Kidney epithelial cell (primary cell): ENCODE data around the gene EIF5B. TPM values are rescaled to one million over a fixed set of nuclear protein-coding genes. Genes with fewer than 3 reads are reported as not detected.
"Not testable (repeated sequence)": the region's sequence is repeated elsewhere in the genome, so short reads cannot be mapped to it uniquely, and the experiment has no call there.

Experiments used
- DNase-seq: peaks from one replicate; pipeline ENCODE4 v3.0.0-alpha.2; 2010; ENCODE audit warnings: low read depth
- H3K27me3 ChIP-seq: 2 replicates; pipeline ENCODE4 v1.6.0; 2011; ENCODE audit warnings: low read length; ENCODE audit not compliant: control insufficient read depth, insufficient read depth
- H3K36me3 ChIP-seq: 2 replicates; pipeline ENCODE4 v1.5.1; 2011; ENCODE audit warnings: low read length; ENCODE audit not compliant: control insufficient read depth, insufficient read depth
- H3K4me3 ChIP-seq: 2 replicates; pipeline ENCODE4 v1.5.1; 2011; ENCODE audit warnings: low read depth, mild to moderate bottlenecking, control low read depth, low read length
- total RNA-seq: library from RNA; depleted of rRNA; stranded (reverse); fragments of >200 nt; gene quantifications from 2 replicates; pipeline ENCODE4 v1.2.3, GENCODE V29; 2015
- TF ChIP-seq, protein P1 (sequence below): IDR thresholded peaks from 2 replicates; pipeline ENCODE4 v1.5.1; 2011; ENCODE audit warnings: mild to moderate bottlenecking, moderate library complexity, low read length, control low read depth, inconsistent platforms; ENCODE audit not compliant: insufficient read depth, poor library complexity, severe bottlenecking

EIF5B gene
- total RNA-seq, 1 donor from 2014 or later = 31.8 TPM

DNA sequence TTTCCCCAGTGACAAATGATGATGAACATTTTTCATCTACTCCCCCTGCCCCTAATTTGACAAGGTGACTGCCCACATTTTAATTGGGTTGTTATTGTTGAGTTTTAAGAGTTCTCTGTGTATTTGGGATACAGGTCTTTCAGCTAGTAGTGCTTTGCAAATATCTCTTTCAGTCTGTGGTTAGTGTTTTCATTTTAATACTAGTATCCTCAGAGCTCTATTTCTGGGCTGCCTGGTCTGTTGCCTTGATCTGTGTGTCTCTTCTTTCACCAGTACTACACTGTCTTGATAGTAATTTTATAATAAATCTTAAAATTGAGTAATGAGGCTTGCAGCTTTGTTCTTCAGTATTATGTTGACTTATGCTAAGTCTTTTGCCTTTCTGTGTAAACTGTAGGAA lies 19.7 kb downstream of the EIF5B start:
- Histone ChIP-seq H3K36me3 (no peaks in the 10 kb centered on the region), H3K27me3 (no peaks in the 10 kb centered on the region), H3K4me3 (no peak overlapping the region)
- DNase-seq = no peak
- TF ChIP-seq, protein P1, sequence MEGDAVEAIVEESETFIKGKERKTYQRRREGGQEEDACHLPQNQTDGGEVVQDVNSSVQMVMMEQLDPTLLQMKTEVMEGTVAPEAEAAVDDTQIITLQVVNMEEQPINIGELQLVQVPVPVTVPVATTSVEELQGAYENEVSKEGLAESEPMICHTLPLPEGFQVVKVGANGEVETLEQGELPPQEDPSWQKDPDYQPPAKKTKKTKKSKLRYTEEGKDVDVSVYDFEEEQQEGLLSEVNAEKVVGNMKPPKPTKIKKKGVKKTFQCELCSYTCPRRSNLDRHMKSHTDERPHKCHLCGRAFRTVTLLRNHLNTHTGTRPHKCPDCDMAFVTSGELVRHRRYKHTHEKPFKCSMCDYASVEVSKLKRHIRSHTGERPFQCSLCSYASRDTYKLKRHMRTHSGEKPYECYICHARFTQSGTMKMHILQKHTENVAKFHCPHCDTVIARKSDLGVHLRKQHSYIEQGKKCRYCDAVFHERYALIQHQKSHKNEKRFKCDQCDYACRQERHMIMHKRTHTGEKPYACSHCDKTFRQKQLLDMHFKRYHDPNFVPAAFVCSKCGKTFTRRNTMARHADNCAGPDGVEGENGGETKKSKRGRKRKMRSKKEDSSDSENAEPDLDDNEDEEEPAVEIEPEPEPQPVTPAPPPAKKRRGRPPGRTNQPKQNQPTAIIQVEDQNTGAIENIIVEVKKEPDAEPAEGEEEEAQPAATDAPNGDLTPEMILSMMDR = no peak

DNA sequence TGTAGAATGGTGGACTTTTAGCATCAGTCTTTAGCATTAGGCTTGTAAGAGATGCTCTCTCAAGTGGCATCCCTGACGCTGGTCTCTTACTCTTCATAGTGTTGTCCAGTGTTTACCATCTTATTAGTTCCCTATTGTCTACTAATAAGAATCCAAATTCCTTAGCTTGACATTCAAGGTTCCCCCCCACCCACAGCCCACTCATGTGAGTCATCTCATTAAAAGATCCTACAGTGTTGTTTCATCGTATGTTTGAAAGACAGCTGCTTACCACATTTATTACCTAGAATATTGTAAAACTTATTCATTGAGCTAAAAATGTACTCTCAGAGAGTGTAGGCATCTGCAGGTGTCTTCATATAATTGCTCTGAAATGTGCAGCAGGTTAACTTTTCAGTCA lies 28.5 kb downstream of the EIF5B start:
- no peaks in the 10 kb centered on the region for H3K27me3 ChIP-seq
- no peaks in the 10 kb centered on the region for H3K36me3 ChIP-seq
- TF ChIP-seq, protein P1 = no peak
- H3K4me3 ChIP-seq = no peak overlapping the region
- no peak for DNase-seq

DNA sequence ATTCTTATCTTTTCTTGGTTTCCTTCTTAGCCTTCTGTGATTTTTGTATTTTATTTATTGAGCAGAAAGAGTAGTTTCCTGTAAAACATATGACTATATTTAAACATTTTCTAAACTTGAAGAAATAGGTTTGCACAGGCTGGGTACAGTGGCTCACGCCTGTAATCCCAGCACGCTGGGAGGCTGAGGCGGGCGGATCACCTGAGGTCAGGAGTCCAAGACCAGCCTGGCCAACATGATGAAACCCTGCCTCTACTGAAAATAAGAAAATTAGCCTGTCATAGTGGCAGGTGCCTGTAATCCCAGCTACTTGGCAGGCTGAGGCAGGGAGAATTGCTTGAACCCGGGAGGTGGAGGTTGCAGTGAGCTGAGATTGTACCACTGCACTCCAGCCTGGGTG lies 31.7 kb downstream of the EIF5B start:
- not testable (repeated sequence) for H3K27me3 ChIP-seq, H3K4me3 ChIP-seq, H3K36me3 ChIP-seq, DNase-seq

DNA sequence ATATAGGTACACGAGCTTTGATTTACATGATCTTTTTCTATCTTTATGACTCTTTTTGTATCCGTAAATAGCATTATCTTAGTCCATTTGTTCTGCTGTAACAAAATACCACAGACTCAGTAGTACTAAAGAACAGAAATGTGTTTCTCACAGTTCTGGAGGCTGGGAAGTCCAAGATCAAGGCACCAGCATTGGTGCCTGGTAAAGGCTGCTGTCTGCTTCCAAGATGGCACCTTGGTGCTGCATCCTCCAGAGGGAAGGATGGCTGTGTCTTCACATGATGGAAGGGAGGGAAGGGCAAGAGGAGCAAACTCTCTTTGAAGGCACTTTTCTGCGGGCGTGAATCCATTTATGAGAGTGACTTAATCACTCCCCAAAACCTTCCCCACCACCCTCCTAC lies 36.0 kb downstream of the EIF5B start:
- Histone ChIP-seq H3K4me3 (no peak overlapping the region), H3K27me3 (no peaks in the 10 kb centered on the region), H3K36me3 (no peaks in the 10 kb centered on the region)
- TF ChIP-seq, protein P1 = no peak
- no peak for DNase-seq

DNA sequence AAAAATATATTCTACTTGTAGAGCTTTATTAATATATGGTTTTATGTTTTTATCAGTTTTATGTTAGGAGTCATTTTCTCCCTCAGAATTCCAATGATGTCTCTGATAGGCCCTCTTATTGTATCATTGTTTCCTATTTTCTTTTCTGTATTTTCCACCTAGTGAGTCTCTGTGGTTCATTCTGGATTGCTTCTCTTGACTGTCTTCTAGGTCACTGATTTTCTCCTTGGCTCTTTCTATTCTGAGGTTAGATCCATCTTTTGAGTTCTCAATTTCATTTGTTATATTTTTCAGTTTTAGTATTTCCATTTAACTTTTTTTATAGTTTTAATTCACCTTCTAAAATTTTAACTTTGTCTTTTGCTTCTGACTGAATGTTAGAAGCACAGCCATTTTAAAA lies 37.6 kb downstream of the EIF5B start:
- no peaks in the 10 kb centered on the region for H3K36me3 ChIP-seq

DNA sequence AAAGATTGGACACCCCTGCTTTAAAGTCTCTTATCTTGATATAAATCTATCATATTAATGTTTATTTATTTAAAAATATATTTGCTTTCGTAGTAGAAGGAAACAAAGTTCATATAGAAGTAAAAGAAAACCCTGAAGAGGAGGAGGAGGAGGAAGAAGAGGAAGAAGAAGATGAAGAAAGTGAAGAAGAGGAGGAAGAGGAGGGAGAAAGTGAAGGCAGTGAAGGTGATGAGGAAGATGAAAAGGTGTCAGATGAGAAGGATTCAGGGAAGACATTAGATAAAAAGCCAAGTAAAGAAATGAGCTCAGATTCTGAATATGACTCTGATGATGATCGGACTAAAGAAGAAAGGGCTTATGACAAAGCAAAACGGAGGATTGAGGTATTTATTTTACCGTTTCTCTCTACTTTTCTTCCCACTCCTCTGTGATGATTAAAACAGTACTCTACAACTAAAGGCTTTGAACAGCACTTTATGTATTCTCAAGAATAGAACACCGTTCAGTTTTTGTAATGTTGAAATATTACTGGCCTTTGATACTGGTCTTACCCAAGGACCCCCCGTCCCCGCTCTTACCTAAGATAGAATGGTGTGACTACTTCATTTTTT lies 39.2 kb downstream of the EIF5B start:
- Histone ChIP-seq H3K4me3 (no peak overlapping the region), H3K27me3 (no peaks in the 10 kb centered on the region), H3K36me3 (no peaks in the 10 kb centered on the region)
- DNase-seq = no peak
- TF ChIP-seq, protein P1 = no peak

More for the DNA sequence above, 37.6 kb downstream of the EIF5B start:
- H3K27me3 ChIP-seq = no peaks in the 10 kb centered on the region
- H3K4me3 ChIP-seq = no peak overlapping the region
- DNase-seq = no peak
- TF ChIP-seq, protein P1 = no peak
